ENCODE measurements around the gene UQCRHL. TPM values are rescaled to one million over a fixed set of nuclear protein-coding genes. Genes with fewer than 3 reads are reported as not detected.

Gene UQCRHL
- total and polyA plus RNA-seq, 2 of the 4 experiments (the other 2 are of a cell fraction) = 1.4 to 2.4 TPM

DNA sequence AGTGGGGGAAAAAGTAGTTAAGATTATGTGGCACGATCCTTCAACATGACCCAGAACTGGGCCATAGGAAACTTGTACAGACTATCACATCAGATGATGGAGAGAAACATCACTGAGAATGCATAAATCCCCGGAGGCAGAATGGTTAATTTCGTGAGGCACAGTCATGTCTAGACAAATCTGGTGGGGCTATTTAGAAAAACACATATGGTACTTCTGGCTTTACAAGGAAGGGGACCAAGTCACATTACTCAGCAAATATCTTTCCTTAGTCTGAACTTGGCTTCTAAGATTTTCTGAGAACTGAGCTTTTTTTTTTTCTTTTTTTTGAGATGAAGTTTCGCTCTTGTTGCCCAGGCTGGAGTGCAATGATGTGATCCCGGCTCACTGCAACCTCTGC lies 9.2 kb upstream of the UQCRHL start:
- H3K9me1 ChIP-seq (ENCODE audit: insufficient read depth, low read length) = no peaks in the 10 kb centered on the region
- intact Hi-C loops (cut with micrococcal nuclease) = loop anchor here (5.0 kb wide), 1 partner anchor 111 kb away; no protein-coding TSS in a partner anchor
- 100% methylated on average over 1 of the region's 5 CpGs; no CpG with 5 or more reads in 1 of the 2 experiments for WGBS, 2 experiments (ENCODE audit: extremely low coverage in 2 of 2, insufficient read length in 1 of 2)
- H2AK9ac ChIP-seq (replicated peaks; ENCODE audit: low read depth, low read length, poor library complexity) = no peak overlapping the region
- H2BK5ac ChIP-seq (ENCODE audit: low read depth, low read length, poor library complexity, severe bottlenecking) = no peak overlapping the region
- no peak overlapping the region for H2BK120ac ChIP-seq (ENCODE audit: low read depth, low read length)
- no peak overlapping the region for H3K4me3 ChIP-seq (ENCODE audit: insufficient read depth, low read depth, low read length)
- no peak overlapping the region for H4K91ac ChIP-seq (ENCODE audit: insufficient read depth, low read depth, low read length)
- H3K14ac ChIP-seq (replicated peaks; ENCODE audit: low read depth, low read length) = no peak overlapping the region
- dilution Hi-C loops (cut with HindIII; ENCODE audit: low sequenced_read_pairs, unreplicated experiment) = no loop called here
- H3K23ac ChIP-seq (ENCODE audit: low read depth, low read length) = no peak overlapping the region
- H2AK5ac ChIP-seq (ENCODE audit: low read depth, low read length) = no peak overlapping the region
- no peak for TF ChIP-seq MXI1 (IDR thresholded peaks at IDR 0.05; ENCODE audit: borderline replicate concordance, low read depth, low read length)
- TF ChIP-seq, protein P1, sequence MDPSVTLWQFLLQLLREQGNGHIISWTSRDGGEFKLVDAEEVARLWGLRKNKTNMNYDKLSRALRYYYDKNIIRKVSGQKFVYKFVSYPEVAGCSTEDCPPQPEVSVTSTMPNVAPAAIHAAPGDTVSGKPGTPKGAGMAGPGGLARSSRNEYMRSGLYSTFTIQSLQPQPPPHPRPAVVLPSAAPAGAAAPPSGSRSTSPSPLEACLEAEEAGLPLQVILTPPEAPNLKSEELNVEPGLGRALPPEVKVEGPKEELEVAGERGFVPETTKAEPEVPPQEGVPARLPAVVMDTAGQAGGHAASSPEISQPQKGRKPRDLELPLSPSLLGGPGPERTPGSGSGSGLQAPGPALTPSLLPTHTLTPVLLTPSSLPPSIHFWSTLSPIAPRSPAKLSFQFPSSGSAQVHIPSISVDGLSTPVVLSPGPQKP (IDR thresholded peaks at IDR 0.05; ENCODE audit: borderline replicate concordance, low read depth, low read length) = no peak
- no peak overlapping the region for H4K5ac ChIP-seq (ENCODE audit: low read depth, low read length)
- H3K56ac ChIP-seq (ENCODE audit: extremely low read depth, insufficient read depth, low read length) = no peak overlapping the region
- H2BK20ac ChIP-seq (ENCODE audit: low read depth, low read length) = no peak overlapping the region
- no peak overlapping the region for H3K18ac ChIP-seq (ENCODE audit: low read depth, low read length)
- no peaks in the 10 kb centered on the region for H3K4me1 ChIP-seq (ENCODE audit: control insufficient read depth, insufficient read depth, low read length)
- BruUV-seq (replicated peaks) = no TSS peak
- ChIA-PET POLR2A (ENCODE audit: unreplicated experiment) (no interaction called here), CTCF (interaction anchor here (1.9 kb wide), 1 partner anchor 133 kb away, joined by 4 read pairs; no protein-coding TSS in a partner anchor)
- no peak overlapping the region for H2BK15ac ChIP-seq (ENCODE audit: low read depth, low read length)
- no peaks in the 10 kb centered on the region for H3K9me3 ChIP-seq (ENCODE audit: control insufficient read depth, insufficient read depth, low read length)
- no peak for ATAC-seq (ENCODE audit: low read depth)
- H3K4me2 ChIP-seq (ENCODE audit: low read depth, low read length) = no peak overlapping the region
- no peak overlapping the region for H3K27ac ChIP-seq (ENCODE audit: insufficient read depth, low read length)
- H2AFZ ChIP-seq (replicated peaks; ENCODE audit: low read length, poor library complexity) = no peak overlapping the region
- H3K27me3 ChIP-seq (ENCODE audit: control insufficient read depth, insufficient read depth, low read length) = no peaks in the 10 kb centered on the region
- no peaks in the 10 kb centered on the region for H3K79me1 ChIP-seq (ENCODE audit: low read depth in 1 of 2, low read length in 2 of 2)
- H3K36me3 ChIP-seq (ENCODE audit: control insufficient read depth, insufficient read depth, low read length) = no peaks in the 10 kb centered on the region
- no peak overlapping the region for H4K8ac ChIP-seq (ENCODE audit: low read depth in 2 of 2, low read length in 2 of 2)
- DNase-seq = no peak
- no peak overlapping the region for H3K4ac ChIP-seq (ENCODE audit: low read depth, low read length)
- no peak overlapping the region for H3K9ac ChIP-seq (ENCODE audit: low read depth, low read length)
- no peaks in the 10 kb centered on the region for H4K20me1 ChIP-seq (ENCODE audit: insufficient read depth, low read length)
- in situ Hi-C loops (cut with MboI; ENCODE audit: low sequenced_read_pairs) = loop anchor here (5.0 kb wide), 1 partner anchor 181 kb away; no protein-coding TSS in a partner anchor

Data from IMR-90 (cell line).